GM23338 (cell line): ENCODE results near the gene CCDC82. TPM values are rescaled to one million over a fixed set of nuclear protein-coding genes. Genes with fewer than 3 reads are reported as not detected.

ENCODE experiments used
- ATAC-seq: fragments of 200-7000 bp; cut with Tn5 transposase; 3 replicates; pipeline ENCODE4 v1.9.1; 2020
- DNase-seq: peaks from one replicate; pipeline ENCODE4 v3.0.0-alpha.2; 2015; ENCODE audit warnings: low spot score
- H2AFZ ChIP-seq: fragments of 200-600 bp; sonication (generic); 2 replicates; pipeline ENCODE4 v1.8.0; 2016; ENCODE audit warnings: antibody characterized with exemption, mild to moderate bottlenecking, moderate library complexity
- H3F3A ChIP-seq: fragments of 200-600 bp; sonication (generic); replicated peaks from 2 replicates; pipeline ENCODE4 v1.8.0; 2017; ENCODE audit warnings: antibody characterized with exemption, mixed run types, low read depth
- H3K27ac ChIP-seq: fragments of 200-600 bp; sonication (generic); 2 replicates; pipeline ENCODE4 v1.6.1; 2016; ENCODE audit warnings: low read depth
- H3K27me3 ChIP-seq: fragments of 200-600 bp; sonication (generic); 2 replicates; pipeline ENCODE4 v1.8.0; 2016; ENCODE audit warnings: mild to moderate bottlenecking, mixed run types, moderate library complexity; ENCODE audit not compliant: insufficient read depth
- H3K36me3 ChIP-seq: fragments of 200-600 bp; sonication (generic); 2 replicates; pipeline ENCODE4 v1.8.0; 2016; ENCODE audit warnings: mild to moderate bottlenecking; ENCODE audit not compliant: insufficient read depth
- H3K4me1 ChIP-seq: fragments of 200-600 bp; sonication (generic); 2 replicates; pipeline ENCODE4 v1.8.0; 2016; ENCODE audit warnings: mild to moderate bottlenecking, moderate library complexity; ENCODE audit not compliant: insufficient read depth
- H3K4me2 ChIP-seq: fragments of 200-600 bp; sonication (generic); 2 replicates; pipeline ENCODE4 v1.7.1; 2017; ENCODE audit warnings: mixed run types
- H3K4me3 ChIP-seq: fragments of 200-600 bp; sonication (generic); 2 replicates; pipeline ENCODE4 v1.6.1; 2016; ENCODE audit warnings: mixed run types
- H3K79me2 ChIP-seq: fragments of 200-600 bp; sonication (generic); replicated peaks from 2 replicates; pipeline ENCODE4 v1.8.0; 2017; ENCODE audit warnings: mild to moderate bottlenecking; ENCODE audit not compliant: insufficient read depth
- H3K9me2 ChIP-seq: fragments of 200-600 bp; sonication (generic); 2 replicates; pipeline ENCODE4 v1.8.0; 2017; ENCODE audit not compliant: insufficient read depth
- H4K20me1 ChIP-seq: fragments of 200-600 bp; sonication (generic); replicated peaks from 2 replicates; pipeline ENCODE4 v1.8.0; 2017; ENCODE audit warnings: mild to moderate bottlenecking; ENCODE audit not compliant: insufficient read depth
- H3K27ac Mint-ChIP-seq: 2 replicates; pipeline ENCODE4 v1.8.0; 2020; ENCODE audit warnings: inconsistent platforms, mild to moderate bottlenecking, moderate library complexity, mixed read lengths
- H3K27me3 Mint-ChIP-seq: 3 replicates; pipeline ENCODE4 v1.8.0; 2022; ENCODE audit warnings: low read depth, mild to moderate bottlenecking, moderate library complexity, mixed read lengths, inconsistent platforms; ENCODE audit not compliant: insufficient read depth, poor library complexity
- H3K36me3 Mint-ChIP-seq: 3 replicates; pipeline ENCODE4 v1.8.0; 2021; ENCODE audit warnings: low read depth, mild to moderate bottlenecking, inconsistent platforms, moderate library complexity, mixed read lengths
- H3K4me1 Mint-ChIP-seq: 3 replicates; pipeline ENCODE4 v1.8.0; 2020; ENCODE audit warnings: mild to moderate bottlenecking, inconsistent platforms, mixed read lengths
- H3K4me3 Mint-ChIP-seq: 3 replicates; pipeline ENCODE4 v1.8.0; 2021; ENCODE audit warnings: moderate library complexity, mild to moderate bottlenecking, inconsistent platforms, mixed read lengths
- H3K9me3 Mint-ChIP-seq: 3 replicates; pipeline ENCODE4 v1.8.0; 2020; ENCODE audit warnings: moderate library complexity, mild to moderate bottlenecking, inconsistent platforms, mixed read lengths
- CREB1 ChIP-seq: fragments of 250-450 bp; sonication (Bioruptor Pico); IDR thresholded peaks from 2 replicates; pipeline ENCODE4 v1.5.0; 2020; ENCODE audit warnings: low read depth, mild to moderate bottlenecking, moderate library complexity
- CTCF ChIP-seq, 2 experiments: fragments of 200-600 bp in 1 of 2; sonication (generic) in 1 of 2; conservative IDR thresholded peaks; 2 replicates each; pipeline versions ENCODE4 v1.5.1 to v1.6.1; 2016 to 2017; ENCODE audit warnings: antibody characterized with exemption in 2 of 2, low read depth in 2 of 2, mild to moderate bottlenecking in 2 of 2, moderate library complexity in 1 of 2
- EZH2 ChIP-seq: fragments of 200-600 bp; sonication (generic); IDR thresholded peaks from one replicate; pipeline ENCODE4 v1.8.0; 2017; ENCODE audit warnings: antibody characterized with exemption, mild to moderate bottlenecking, low read depth; ENCODE audit not compliant: unreplicated experiment
- EZH2phosphoT487 ChIP-seq: fragments of 200-600 bp; sonication (generic); IDR thresholded peaks from one replicate; pipeline ENCODE4 v1.8.1; 2018; ENCODE audit warnings: antibody characterized with exemption; ENCODE audit not compliant: unreplicated experiment
- JUNB ChIP-seq: IDR thresholded peaks from one replicate; pipeline ENCODE4 v1.6.1; 2016; ENCODE audit warnings: antibody characterized with exemption; ENCODE audit not compliant: unreplicated experiment
- NANOG ChIP-seq: IDR thresholded peaks from 2 replicates; pipeline ENCODE4 v1.6.1; 2016; ENCODE audit warnings: antibody characterized with exemption, borderline replicate concordance
- POLR2AphosphoS5 ChIP-seq: IDR thresholded peaks from 2 replicates; pipeline ENCODE4 v1.6.1; 2016; ENCODE audit warnings: antibody characterized with exemption, low read depth
- STAT1 ChIP-seq: IDR thresholded peaks from one replicate; pipeline ENCODE4 v1.6.1; 2016; ENCODE audit warnings: antibody characterized with exemption; ENCODE audit not compliant: unreplicated experiment
- ZNF114 ChIP-seq: fragments of 250-450 bp; sonication (Bioruptor Pico); IDR thresholded peaks from 2 replicates; pipeline ENCODE4 v1.5.0; 2020; ENCODE audit warnings: mild to moderate bottlenecking, moderate library complexity
- ZNF331 ChIP-seq: fragments of 250-450 bp; sonication (Bioruptor Pico); IDR thresholded peaks from 2 replicates; pipeline ENCODE4 v1.5.0; 2020; ENCODE audit warnings: low read depth, mild to moderate bottlenecking, moderate library complexity
- ZNF462 ChIP-seq: fragments of 250-450 bp; sonication (Bioruptor Pico); IDR thresholded peaks from 2 replicates; pipeline ENCODE4 v1.5.0; 2020; ENCODE audit warnings: mild to moderate bottlenecking, moderate library complexity
- polyA plus RNA-seq: library from polyadenylated mRNA; unstranded; fragments of >200 nt; fragmentation: Nextera tagmentation; extraction: Ambion mirVana; gene quantifications from 2 replicates; pipeline ENCODE4 v1.2.1, GENCODE V29; 2016
- total RNA-seq: library from RNA; depleted of rRNA; stranded (reverse); fragments of >200 nt; shearing (Covaris generic); gene quantifications from 2 replicates; pipeline ENCODE4 v1.2.3, GENCODE V29; 2014
- TF ChIP-seq, protein P1 (sequence below): IDR thresholded peaks from 2 replicates; pipeline ENCODE4 v1.6.1; 2016; ENCODE audit warnings: antibody characterized with exemption
- TF ChIP-seq, protein P2 (sequence below): IDR thresholded peaks from one replicate; pipeline ENCODE4 v1.6.1; 2018; ENCODE audit warnings: antibody characterized with exemption; ENCODE audit not compliant: unreplicated experiment

Gene CCDC82
- total and polyA plus RNA-seq, 2 experiments from 2014 or later, result 15.7 to 45.8 TPM

DNA sequence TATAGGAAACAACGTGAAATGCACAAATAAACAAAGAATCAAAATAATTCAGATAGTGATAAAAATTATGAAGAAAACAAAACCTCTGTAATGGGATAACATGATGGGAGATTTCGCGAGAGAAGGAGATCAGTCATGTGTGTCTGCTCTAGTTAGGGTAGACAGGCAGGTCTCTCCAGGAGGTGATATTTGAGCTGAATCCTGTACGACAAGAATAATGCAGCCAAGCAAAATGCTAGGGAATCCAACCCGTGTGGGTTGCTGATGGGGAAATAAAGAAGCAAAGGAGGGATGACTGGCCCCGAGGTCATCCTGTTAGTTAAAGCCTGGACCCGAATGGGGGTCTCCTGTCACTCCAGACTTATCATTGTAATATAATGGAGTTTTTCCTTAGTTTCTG lies 62.8 kb downstream of the CCDC82 start:
- Histone ChIP-seq H3K27ac (no peak overlapping the region), H3K4me1 (peaks cover 70% of the 10 kb centered on the region), H3K36me3 (no peaks in the 10 kb centered on the region), H3K27me3 (no peaks in the 10 kb centered on the region), H4K20me1 (no peaks in the 10 kb centered on the region), H3K4me3 (no peak overlapping the region), H3K4me2 (no peak overlapping the region), H3K79me2 (peaks cover 63% of the 10 kb centered on the region), H3F3A (no peaks in the 10 kb centered on the region), H2AFZ (no peak overlapping the region), H3K9me2 (peaks cover 17% of the 10 kb centered on the region; the same call in 1 of the 2 replicates)
- H3K36me3 Mint-ChIP-seq, result no peaks in the 10 kb centered on the region
- DNase-seq (no peak), ATAC-seq (no peak)
- no peak overlapping the region for H3K4me3 Mint-ChIP-seq
- H3K4me1 Mint-ChIP-seq, result peaks cover 61% of the 10 kb centered on the region
- no peaks in the 10 kb centered on the region for H3K27me3 Mint-ChIP-seq
- TF ChIP-seq STAT1 (no peak), EZH2phosphoT487 (no peak), JUNB (no peak), ZNF114 (CRISPR knock-in tag) (no peak), CTCF (conservative IDR thresholded peaks at IDR 0.05; ENCODE audit: low read depth in 2 of 2) (no peak), ZNF462 (CRISPR knock-in tag) (no peak), EZH2 (no peak), NANOG (no peak), CREB1 (no peak), POLR2AphosphoS5 (no peak), ZNF331 (CRISPR knock-in tag) (no peak)
- TF ChIP-seq, protein P1, sequence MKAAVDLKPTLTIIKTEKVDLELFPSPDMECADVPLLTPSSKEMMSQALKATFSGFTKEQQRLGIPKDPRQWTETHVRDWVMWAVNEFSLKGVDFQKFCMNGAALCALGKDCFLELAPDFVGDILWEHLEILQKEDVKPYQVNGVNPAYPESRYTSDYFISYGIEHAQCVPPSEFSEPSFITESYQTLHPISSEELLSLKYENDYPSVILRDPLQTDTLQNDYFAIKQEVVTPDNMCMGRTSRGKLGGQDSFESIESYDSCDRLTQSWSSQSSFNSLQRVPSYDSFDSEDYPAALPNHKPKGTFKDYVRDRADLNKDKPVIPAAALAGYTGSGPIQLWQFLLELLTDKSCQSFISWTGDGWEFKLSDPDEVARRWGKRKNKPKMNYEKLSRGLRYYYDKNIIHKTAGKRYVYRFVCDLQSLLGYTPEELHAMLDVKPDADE, result no peak
- TF ChIP-seq, protein P2, sequence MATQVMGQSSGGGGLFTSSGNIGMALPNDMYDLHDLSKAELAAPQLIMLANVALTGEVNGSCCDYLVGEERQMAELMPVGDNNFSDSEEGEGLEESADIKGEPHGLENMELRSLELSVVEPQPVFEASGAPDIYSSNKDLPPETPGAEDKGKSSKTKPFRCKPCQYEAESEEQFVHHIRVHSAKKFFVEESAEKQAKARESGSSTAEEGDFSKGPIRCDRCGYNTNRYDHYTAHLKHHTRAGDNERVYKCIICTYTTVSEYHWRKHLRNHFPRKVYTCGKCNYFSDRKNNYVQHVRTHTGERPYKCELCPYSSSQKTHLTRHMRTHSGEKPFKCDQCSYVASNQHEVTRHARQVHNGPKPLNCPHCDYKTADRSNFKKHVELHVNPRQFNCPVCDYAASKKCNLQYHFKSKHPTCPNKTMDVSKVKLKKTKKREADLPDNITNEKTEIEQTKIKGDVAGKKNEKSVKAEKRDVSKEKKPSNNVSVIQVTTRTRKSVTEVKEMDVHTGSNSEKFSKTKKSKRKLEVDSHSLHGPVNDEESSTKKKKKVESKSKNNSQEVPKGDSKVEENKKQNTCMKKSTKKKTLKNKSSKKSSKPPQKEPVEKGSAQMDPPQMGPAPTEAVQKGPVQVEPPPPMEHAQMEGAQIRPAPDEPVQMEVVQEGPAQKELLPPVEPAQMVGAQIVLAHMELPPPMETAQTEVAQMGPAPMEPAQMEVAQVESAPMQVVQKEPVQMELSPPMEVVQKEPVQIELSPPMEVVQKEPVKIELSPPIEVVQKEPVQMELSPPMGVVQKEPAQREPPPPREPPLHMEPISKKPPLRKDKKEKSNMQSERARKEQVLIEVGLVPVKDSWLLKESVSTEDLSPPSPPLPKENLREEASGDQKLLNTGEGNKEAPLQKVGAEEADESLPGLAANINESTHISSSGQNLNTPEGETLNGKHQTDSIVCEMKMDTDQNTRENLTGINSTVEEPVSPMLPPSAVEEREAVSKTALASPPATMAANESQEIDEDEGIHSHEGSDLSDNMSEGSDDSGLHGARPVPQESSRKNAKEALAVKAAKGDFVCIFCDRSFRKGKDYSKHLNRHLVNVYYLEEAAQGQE, result no peak
- H3K27ac Mint-ChIP-seq, result no peak overlapping the region
- H3K9me3 Mint-ChIP-seq, result no peaks in the 10 kb centered on the region
